ENCODE results near the gene HOXA13.

HOXA13 gene

DNA sequence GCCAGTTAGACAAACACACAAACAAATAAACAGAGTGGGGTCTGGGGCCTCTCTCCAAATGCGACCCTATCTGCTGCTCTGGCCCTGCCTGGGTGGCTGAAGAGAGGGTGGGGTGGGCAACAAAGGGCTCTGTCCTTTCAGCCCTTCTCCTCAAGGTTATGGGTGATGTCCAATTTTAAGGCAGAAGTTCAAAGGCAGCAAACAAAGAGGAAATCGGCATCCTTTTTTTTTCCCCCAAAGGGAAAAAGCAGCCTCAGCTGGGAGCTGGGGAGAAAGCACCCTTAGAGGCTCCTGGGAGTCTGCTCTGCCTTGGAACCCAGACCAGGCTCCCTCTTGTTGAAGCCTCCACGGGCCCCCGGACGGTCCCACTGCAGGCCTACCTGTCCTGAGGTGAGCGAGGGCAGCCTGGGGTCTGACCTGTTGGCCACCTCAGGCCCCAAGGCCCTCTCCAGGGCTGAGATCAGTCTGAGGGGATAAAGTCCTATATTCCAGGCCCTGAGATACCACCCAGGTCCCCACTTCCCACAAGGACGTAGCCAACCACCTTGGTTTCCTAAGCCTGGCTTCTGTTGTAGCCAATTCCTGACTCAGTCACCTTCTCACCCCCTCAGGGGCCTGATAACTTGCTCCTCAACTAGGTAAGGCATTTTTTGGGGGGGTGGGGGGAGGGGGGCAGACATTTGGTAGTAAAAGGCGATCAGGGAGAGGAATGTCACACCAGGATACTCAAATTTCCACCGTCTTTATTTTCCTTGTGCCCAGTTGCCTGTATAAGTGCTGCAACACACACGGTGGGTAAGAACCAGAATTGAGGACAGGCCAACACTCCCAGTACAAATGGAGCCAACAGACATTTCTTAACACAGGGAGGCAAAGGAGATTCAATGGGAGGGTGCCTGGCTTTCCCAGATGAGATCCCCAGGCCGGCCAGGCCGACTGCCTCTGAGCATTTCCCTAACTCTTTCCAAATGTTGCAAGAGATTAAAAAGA, 19.2 kb downstream of the HOXA13 start:
- DNase-seq = no peak

DNA sequence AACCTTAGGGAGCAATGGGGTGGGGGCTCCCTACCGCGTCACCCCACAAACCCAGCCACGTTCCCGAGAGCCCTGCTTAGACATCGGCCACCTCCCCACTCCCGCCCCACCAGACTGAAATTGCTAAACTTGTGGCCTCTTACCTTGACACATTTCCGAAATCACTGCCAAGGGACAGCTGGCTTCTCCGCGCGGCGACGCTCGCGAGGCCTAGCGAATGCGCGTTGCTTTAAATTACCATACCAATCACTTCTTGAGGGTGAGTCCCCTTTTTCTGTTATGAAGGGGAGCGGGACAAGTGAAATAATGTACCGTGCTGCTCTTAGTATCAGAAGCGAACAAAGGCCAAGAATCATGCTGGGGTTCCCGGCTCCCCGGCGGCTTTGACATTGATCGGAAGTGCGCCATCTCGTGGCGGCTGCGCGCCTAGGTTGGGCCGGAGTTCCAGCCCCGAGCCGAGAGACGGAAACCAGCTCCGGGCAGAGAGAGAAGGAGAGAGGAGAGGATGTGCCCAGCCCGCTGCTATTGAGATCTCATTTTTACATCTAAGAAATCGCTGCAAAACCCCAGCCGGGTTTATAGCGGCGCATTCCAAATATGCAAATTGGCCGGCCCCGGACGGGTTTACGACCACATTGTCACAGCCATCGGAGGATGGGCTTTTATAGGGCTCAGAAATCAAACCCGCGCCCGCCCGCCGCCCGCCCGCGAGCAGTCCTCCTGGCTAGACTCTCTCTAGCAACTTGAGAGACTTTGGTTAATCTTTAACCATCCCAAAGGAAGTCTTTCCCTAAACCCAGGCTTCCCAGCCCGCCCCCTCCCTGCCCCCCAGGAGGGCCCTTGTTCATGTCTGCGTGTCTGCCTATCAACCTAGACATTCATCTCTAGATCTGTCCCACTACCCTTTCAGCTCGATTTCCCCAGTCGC, 20.1 kb downstream of the HOXA13 start:
- peak; percentile 92 for DNase-seq

DNA sequence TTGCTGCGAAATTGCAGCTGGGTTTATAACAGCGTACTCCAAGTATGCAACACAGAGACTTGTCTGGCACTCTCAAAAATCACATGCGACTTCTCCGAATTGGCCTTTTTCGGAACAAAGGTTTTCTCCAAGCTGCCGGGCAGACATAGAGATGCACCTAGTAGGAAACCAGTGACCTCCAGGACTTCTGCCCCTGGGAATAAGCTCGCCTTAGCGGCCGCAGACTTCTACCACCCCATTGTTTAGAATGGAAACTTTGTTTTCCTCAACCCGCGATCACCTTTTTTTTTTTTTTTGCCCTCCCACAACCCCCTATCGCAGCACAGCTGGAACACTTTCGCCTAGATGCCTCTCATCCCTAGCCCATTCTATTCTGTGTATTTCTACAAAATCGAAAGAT, 20.9 kb downstream of the HOXA13 start:
- DNase-seq = no peak

DNA sequence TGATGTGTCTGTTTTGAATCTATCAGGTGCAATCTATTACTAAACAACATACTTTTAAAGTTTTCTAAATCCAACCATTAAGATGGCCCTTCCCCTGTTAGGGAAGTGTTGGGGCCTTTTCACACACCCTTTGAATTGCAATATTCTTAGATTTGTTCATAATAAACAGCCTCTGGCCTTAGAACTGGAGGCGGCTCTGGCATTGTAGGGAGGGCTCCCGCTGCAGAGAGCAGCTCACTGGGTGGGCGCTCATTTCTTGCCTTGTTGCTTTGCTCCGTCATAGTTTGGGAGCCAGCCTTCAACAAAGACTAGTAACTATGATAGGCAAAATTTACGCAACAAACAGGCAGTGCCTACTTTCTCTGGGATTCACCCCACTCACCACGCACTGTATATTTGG, 21.5 kb downstream of the HOXA13 start:
- no peak for DNase-seq

DNA sequence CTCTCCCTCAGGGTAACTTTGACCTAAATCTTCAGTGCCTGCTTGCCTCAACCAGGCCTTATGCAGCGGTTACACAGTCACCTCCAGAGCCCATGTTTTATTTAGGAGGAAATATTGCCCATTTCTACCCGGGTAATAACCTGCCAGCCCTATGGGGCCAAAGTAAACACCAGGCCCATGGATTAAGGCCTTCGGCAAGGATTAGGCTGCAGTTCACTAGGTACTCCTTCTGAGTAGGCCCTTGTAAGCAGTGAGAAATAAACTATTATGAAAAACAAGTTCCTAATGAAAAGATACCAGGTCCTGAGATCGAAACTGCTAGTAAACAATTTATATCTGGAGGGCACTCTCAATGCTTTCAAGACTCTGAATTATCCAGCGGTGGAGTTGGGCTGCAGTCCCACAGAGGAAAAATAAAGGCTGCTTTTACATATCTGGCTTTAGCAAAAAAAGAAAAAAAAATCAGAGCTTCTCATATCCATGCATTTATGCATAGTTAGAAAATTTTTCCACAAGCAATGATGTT, 22.0 kb downstream of the HOXA13 start:
- DNase-seq = no peak

DNA sequence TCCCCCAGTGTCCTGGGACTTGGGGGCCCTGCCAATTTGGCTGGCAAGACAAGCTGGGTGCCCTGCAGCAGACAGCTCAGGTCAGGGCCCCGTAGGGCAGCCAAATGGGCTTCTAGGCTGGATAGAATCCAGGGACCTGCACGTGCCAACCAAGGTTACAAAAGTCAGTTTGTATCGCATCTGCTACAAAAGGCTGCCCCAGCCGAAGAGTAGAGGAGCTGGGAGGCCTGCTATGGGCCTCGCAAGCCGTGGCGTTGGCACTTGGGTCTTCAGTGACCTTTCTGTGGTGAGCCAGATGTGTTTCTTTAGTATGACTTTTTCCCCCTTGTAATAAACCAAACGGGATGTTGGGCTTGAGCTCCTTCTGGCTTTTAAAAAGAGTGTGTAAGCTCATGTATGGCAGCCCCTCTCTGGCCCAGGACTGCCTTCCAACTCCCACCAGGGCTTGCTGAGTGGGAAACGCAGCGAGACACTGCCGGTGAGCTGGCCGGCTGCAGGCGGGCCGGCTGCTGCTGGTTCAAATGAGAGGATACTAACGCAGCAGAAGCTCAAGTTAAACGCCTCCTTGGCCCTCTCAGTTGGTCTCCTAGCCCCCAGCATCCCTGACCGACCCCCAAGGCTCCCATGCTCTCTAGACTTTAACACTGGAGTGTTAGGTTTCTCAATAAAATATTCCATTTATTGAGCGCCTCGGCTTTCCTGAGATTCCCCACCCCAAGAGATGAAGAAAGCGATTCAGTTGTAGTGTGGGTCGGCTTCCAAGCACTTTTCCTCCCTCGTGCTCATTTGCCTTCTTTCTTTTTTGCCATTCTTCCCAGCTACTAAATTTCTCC, 22.7 kb downstream of the HOXA13 start:
- no peak for DNase-seq

DNA sequence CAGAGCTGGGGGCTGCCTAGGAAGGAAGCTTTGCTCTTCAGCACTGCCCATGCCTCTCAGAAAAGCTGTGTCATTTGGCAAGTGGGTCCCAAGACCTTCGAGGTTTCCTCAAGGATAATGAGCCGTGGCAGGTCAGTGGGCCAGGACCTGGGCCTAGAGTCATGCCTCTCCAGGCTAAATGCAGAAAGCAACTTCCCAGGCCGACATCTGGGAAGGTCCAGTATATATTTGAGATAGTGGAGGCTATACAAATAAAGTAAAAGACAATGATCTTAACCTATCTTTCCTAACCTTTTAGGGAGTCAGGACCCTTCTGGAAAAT, 23.4 kb downstream of the HOXA13 start:
- no peak for DNase-seq

DNA sequence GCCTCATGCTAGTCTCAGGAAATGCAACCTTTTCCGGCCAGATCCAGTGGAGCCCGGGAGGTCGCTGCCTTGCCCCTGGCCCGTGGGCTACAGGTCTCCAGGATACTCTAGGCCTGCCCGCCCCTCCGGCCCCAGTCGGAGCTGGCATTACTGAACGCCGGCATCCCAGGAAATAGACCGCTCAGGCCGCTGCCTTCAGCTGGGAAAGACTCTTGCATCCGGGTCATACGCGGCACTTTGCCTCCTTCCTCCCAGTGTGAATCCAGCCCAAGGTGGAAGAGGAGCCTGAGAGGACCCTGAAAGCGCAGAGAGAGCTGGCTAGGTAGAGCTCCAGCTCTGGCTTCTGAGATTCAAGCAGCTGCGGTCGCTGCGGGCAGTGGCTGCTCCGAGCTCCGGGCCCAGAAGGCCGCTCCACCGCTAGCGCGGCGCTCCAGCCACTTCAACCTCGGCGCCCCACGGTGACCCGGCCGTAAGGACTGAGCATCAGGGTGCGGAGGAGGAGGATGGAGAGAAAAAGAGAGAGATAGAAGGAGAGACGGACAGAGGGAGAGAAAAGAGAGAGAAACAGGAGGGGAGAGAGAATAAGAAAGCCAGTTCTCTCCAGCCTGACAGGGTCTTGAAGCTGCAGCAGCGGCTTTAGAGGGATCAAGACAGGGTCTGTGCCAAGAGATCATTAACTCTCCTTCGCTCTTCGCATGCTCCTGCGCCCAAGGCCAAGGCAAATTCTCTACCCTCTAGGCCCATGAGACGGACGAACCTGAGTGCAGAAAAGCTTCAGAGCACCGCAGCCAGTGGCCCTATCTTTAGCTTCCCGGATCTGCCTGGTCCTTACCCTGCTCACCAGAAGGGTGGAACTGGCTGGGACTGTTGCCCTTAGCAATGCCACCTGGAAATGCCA, 24.0 kb downstream of the HOXA13 start:
- no peak for DNase-seq

DNA sequence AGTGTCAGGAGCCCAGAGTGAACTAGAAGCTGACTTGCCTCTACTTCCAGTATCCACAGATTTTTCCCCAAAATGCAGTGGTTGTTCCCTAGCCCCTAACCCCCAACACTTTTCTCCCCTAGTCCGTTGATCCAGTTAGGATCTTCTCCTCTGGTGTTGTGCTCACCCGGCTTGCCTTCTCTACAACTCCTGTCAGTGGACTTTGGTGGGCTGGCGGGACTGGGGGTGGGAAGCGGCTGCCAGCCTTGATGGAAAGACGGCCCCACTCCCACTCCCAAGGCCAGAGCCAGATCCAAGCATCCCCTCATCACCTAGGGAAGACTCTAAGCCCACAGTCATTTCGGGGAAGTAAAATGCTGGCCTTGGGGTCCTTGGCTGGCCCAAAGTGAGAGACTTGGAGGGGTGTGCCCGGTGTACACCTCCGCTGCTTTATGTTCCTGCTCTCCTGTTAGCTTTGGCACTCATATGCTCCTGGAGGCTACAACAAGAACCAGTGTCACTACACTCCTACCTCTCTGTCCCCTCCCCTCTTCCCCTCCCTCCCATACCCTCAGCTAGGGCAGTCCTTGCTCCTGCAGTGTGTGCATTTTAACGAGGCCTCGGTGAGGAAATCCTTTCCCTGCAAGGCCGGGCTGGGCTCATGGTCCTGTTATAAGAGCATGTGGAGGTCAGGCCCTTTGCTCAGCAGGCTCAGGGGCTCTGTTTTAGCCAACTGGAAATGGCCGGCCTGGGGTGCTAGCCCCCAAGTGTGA, 24.8 kb downstream of the HOXA13 start:
- DNase-seq = no peak

DNA sequence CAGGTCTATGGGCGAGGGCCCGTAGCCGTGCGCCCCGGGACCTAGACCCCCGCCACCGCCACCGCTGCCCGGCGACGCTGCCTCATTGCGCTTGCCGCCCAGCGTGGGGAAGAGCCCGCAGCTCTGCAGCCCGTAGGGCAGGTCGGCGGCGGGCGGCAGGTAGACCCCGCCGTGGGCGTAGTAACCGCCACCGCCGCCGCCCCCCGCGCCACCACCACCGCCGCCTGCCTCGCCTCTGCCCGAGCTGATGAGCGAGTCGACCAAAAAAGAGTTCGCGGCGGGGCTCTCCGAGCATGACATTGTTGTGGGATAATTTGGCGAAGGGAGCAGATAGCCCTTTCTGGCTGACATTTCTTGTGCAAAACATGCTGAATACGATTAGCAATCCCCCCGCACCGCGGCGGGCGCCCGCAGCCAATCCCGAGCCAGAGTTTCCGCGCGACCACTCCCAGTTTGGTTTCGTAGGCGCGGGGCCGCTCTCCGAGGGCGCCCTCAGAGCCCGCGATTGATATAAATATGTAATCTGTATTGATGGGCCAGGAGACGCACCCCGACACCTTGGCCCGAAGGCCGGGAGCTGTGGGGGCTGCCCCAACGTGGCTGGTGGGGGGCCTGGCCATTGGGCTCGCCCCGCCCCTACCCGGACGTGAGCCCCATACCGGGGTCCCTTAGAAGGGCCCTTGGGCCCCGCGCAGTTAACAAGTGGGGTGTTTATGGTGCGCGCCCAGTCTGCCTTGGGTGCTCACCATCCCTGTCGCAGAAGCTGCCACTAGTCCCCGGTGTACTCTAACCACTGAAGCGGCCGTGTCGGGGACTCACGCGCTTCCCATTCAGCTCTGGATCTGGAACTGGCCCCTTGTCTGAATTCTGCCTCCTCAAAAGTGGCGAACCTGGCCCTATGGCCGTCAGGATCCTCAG, 25.7 kb downstream of the HOXA13 start, which contains the start of gene HOXA10:
HOXA10 (minus strand) TSS at position 365 of the 918 bp plus-strand sequence; CDS start at position 351, 14 bp downstream.
- DNase-seq = no peak

DNA sequence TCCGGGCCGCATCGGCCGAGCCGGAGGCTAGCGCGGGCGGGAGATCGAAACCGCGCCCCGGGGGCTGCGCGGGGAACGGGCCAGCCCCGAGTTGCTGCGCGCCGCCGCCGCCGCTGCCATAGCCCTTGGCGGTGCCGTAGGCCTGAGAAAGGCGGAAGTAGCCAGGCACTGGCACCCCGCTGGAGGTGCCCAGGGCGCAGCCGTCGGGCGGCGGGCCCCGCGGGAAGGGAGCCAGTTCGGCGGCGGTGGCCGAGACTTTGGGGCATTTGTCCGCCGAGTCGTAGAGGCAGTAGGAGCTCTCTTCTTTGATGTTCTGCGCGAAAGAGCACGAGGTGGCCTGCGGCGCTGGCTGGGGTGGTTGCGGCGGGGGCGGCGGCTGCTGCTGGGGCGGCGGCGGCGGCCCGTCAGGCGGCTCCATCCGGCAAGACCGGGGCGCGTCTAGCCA, 26.4 kb downstream of the HOXA13 start:
- no peak for DNase-seq

DNA sequence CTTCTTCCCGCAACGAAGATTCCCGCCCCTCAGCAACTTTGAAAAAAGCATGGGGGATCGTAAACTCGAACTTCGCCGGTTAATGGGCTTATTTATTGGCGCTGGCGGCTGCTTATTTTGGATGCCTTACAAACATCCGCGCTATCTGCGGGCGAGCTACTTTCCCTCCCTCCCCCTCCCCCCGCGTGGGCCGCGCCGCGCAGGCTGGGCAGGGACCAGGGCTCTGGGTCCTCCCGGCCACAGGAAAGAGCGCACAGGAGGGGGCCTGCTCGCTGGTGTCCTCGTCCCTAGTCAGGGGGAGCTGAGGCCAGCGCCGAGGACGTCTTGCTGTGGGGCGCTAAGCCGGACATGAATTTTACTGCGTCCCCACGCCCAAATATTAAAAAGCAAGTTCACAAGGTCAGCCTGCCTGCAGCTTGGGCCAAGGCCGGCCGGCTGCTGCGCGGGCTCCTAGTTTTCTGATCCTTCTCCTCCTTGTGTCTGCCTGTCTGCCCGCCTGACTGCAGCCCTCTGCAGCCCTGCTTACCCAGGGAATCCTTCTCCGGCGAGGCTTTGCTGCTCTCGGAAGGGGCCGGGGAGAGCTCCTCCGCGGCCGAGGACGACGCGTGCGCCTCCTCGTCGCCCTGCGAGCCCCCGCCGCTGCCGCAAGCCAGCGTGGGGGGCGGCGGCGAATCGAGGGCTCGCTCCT, 26.9 kb downstream of the HOXA13 start:
- DNase-seq = peak; percentile 70

DNA sequence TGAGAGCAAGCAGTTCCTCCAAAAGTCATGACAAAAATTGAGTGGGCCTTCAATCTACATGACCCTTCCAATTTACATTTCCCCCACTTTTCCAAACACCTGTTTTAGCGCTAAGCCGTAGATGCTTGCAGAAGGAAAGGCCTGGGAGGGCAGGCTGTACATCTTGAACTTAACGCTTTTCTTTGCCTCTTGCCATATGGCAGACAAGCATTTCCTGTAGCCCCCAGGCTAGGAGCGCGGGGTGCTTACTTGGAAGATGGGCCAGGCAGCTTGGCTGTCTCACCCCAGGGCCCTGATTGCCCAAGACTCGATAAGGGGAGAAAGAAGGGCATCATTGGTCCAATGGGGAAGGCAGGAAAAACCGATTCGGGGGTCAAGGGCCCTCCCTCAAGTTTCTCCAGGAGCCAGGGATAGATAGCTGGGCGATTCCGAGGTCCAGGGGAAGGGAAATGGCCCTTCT, 27.5 kb downstream of the HOXA13 start:
- no peak for DNase-seq

DNA sequence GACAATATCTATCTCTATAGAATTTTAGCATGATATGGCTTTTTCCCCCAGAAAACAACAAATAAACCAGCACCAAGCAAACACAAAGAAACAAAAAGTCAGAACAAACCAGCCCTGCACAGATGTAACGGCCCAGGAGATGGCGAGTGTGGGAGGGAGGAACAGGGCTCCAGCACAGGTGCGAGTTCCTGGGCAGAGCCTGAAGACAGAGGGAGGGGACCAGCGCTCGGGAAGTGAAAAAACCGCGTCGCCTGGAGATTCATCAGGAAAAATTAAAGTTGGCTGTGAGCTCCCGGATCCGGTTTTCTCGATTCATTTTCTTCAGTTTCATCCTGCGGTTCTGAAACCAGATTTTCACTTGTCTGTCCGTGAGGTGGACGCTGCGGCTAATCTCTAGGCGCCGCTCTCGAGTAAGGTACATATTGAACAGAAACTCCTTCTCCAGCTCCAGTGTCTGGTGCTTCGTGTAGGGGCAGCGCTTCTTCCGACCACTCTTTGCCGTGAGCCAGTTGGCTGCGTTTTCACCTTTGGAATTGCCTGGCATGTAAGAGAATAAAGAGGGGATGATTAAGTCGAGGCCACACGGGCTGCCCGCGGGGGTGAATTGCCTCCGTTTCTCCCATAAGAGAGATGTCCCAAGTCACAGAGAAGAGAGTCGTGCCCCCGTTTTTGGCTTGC, 28.1 kb downstream of the HOXA13 start:
- no peak for DNase-seq

DNA sequence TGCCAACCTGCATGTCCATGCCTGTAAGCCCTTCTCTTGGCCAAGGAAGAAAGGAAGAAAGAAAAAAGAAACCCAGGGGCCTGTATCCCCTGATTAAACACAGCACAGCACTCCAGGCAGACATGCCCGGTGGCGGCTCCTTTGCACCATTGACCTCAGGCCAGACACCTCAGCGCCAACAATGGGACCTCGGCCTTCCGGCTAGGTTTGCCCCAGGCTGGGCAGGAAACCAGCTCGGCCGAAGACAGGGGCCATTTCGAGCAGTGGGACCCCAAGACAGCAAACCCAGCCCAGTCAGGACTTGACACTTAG, 28.6 kb downstream of the HOXA13 start:
- DNase-seq = no peak

DNA sequence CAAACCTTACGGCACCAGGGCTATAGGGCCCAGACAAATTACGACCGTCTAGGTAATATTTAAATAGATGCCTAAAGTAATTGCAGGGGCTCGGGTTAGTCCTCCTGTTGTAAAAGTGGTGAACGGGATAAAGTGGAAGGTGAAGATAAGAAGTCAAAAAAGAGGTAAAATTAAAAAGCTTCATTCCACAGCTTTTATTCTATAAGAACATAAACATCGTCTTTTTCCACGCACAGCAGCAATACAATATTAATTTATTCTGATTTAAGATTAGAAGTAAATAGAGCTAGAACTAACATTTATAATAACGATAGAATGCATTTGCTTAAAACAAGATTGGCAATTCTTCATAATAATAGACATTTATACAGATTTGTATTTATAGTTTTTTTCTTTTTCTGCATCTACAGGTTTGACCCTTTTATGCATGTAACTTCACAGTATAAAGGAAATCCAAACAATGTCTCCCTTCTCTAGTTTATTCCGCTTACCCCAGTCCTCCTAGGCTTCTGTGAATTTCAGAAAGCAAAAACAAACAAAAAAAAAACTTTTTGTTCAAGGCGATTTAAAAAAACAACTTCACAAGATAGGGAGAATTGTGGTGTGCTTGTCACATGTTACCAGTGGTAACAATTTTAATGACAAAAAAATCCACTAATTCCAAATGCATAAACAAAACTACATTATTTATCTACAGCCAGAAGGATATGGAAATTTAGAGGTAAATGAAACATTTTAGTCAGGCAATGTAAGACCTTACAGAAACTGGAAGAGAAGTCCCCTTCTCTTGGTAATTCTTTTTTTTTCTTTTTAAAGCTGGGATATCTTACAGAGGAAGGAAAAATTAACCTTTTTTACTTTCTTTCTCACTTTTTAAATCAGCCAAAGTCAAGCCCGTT, 29.2 kb downstream of the HOXA13 start:
- DNase-seq = peak; percentile 69
